ENCODE data around the gene MPZL3.

The MPZL3 gene

DNA sequence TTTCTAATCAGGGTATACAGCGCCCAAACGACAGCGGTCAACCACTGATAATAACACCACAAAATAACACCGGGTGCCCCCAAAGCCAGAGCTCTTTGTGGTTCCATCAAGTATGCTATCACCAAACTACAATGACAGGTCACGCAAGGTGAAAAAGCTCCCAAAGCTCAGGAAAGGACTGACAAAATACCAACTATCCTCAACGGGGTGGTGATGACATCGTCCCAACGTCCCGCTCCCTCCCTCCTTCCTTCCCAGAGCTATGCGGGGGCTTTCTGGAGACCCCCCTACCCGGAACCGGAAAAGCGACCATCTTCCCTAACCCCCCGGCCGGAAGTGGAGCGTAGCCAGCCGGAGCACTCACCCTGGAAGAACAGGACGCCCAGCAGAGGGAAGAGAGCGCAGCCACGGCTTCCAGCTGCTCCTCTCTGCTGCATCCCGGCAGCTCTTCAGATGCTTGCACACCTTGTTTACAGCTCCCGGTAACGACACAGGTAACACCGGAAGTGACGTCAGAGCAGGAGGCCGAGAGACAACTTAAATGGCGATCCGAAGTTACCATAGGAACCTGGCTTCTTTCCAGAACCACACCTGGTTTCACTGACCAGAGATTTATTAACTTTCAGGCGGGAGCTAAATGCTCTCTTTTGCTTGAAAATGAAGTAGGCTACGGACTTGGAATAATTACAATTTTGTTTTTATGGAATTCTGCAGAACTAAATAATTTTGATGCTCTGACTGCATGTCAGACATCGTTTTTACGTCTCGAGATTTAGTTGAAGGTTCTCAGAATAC lies at the start of gene MPZL3:
Gene MPZL3 (minus strand): TSS at position 508 of the 795 bp plus-strand sequence. CDS start 71 bp downstream, at position 437.
- H3K4me3 Mint-ChIP-seq = peak within 1 kb of the TSS; percentile 99
- H3K27ac Mint-ChIP-seq (ENCODE audit: low read depth) = peak within 1 kb of the TSS; percentile 100
- ATAC-seq (replicated peaks; ENCODE audit: extremely low read depth, poor library complexity, severe bottlenecking) (peak; percentile 87), DNase-seq (ENCODE audit: low spot score in 2 of 2) (peak; percentile 73 to 85)
- peaks cover 17% of the 10 kb centered on the region for H3K36me3 Mint-ChIP-seq (ENCODE audit: insufficient read depth)
- H3K9me3 Mint-ChIP-seq = no peaks in the 10 kb centered on the region
- no peaks in the 10 kb centered on the region for H3K27me3 Mint-ChIP-seq
- H3K4me1 Mint-ChIP-seq = peaks cover 34% of the 10 kb centered on the region

- ATAC-seq (replicated peaks; ENCODE audit: extremely low read depth, poor library complexity, severe bottlenecking) (no peak), DNase-seq (ENCODE audit: low spot score in 2 of 2) (no peak)
- H3K27ac Mint-ChIP-seq (ENCODE audit: low read depth) = peak overlapping the region; percentile 98
- H3K36me3 Mint-ChIP-seq (ENCODE audit: insufficient read depth) = peaks cover 14% of the 10 kb centered on the region
- no peaks in the 10 kb centered on the region for H3K9me3 Mint-ChIP-seq
- peaks cover 41% of the 10 kb centered on the region for H3K4me1 Mint-ChIP-seq
- H3K4me3 Mint-ChIP-seq = no peak overlapping the region
- H3K27me3 Mint-ChIP-seq = no peaks in the 10 kb centered on the region
Measured at GRCh38 chr11:118301600-118302195, 49.5 kb upstream of the MPZL3 start.

- Mint-ChIP-seq H3K4me3 (no peak overlapping the region), H3K9me3 (no peaks in the 10 kb centered on the region), H3K27ac (ENCODE audit: low read depth) (peak overlapping the region; percentile 22), H3K4me1 (peaks cover 20% of the 10 kb centered on the region), H3K36me3 (ENCODE audit: insufficient read depth) (peaks cover 2% of the 10 kb centered on the region), H3K27me3 (no peaks in the 10 kb centered on the region)
- peak; percentile 65 for ATAC-seq (replicated peaks; ENCODE audit: extremely low read depth, poor library complexity, severe bottlenecking)
- DNase-seq (ENCODE audit: low spot score in 2 of 2) = no peak
Measured at GRCh38 chr11:118295815-118296454, 43.8 kb upstream of the MPZL3 start.

GRCh38 chr11:118295199-118295598 lies 43.0 kb upstream of the MPZL3 start:
- ATAC-seq (replicated peaks; ENCODE audit: extremely low read depth, poor library complexity, severe bottlenecking) (peak; percentile 46), DNase-seq (ENCODE audit: low spot score in 2 of 2) (no peak)
- Mint-ChIP-seq H3K27me3 (no peaks in the 10 kb centered on the region), H3K4me1 (peaks cover 19% of the 10 kb centered on the region), H3K9me3 (no peaks in the 10 kb centered on the region), H3K4me3 (no peak overlapping the region), H3K36me3 (ENCODE audit: insufficient read depth) (peaks cover 2% of the 10 kb centered on the region), H3K27ac (ENCODE audit: low read depth) (no peak overlapping the region)

- H3K4me1 Mint-ChIP-seq = peaks cover 17% of the 10 kb centered on the region
- H3K27me3 Mint-ChIP-seq = no peaks in the 10 kb centered on the region
- ATAC-seq (replicated peaks; ENCODE audit: extremely low read depth, poor library complexity, severe bottlenecking) (no peak), DNase-seq (ENCODE audit: low spot score in 2 of 2) (no peak)
- H3K4me3 Mint-ChIP-seq = no peak overlapping the region
- H3K36me3 Mint-ChIP-seq (ENCODE audit: insufficient read depth) = peaks cover 2% of the 10 kb centered on the region
- no peaks in the 10 kb centered on the region for H3K9me3 Mint-ChIP-seq
- no peak overlapping the region for H3K27ac Mint-ChIP-seq (ENCODE audit: low read depth)
Measured at GRCh38 chr11:118294053-118294452, 41.9 kb upstream of the MPZL3 start.

DNA sequence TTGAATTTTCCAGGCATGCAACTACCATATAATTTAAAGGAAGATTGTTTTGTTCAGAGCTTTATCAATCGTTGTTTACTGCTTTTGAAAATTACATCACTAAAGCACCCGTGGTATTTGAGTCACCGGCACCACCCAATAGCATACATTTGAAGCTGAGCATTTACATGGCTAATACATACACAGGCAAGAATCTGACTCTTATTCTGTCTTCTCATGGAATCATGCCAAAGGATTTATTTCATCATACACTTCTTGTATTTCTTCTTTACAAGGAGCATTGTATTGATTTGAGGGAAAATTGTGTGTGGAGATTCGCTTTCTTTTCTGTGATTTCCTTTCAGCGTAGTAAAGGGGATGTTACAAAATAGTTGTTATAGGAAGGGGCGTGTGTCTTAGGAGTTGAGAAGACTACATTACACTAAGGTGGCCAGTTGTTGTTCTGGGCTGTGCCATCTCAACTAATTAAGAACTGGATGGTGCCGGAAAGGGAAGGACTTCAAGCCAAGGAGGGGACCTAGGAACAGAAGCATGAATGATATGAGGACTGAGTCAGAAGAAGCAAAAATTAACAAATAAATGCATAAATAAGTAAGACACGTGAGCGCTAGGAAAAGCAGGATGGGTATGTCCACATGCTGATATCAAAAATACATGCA lies 39.4 kb upstream of the MPZL3 start:
- Mint-ChIP-seq H3K9me3 (no peaks in the 10 kb centered on the region), H3K4me1 (peaks cover 17% of the 10 kb centered on the region), H3K4me3 (no peak overlapping the region), H3K36me3 (ENCODE audit: insufficient read depth) (peaks cover 2% of the 10 kb centered on the region), H3K27ac (ENCODE audit: low read depth) (no peak overlapping the region), H3K27me3 (no peaks in the 10 kb centered on the region)
- ATAC-seq (replicated peaks; ENCODE audit: extremely low read depth, poor library complexity, severe bottlenecking) (no peak), DNase-seq (ENCODE audit: low spot score in 2 of 2) (no peak)

DNA sequence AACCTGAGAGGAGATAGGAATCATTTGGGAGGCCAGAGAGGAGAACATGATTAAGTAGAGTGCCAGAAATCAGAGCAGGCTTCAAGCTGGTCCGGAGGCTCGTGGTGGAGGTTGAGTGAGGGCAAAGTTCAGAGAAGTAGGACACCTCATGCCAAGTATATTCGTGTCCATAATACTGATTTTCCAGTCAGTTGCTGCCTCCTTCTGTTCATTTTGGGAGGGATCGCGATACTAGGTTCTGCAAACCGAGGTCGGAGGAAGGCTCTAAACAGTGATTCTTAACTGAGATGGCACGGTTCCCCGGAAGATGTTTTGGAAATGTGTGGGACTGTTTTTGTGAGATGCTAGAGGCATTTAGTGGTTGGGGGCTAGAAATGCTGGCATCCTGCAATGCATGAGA lies 38.8 kb upstream of the MPZL3 start:
- H3K27me3 Mint-ChIP-seq = no peaks in the 10 kb centered on the region
- H3K4me1 Mint-ChIP-seq = peaks cover 12% of the 10 kb centered on the region
- no peak overlapping the region for H3K4me3 Mint-ChIP-seq
- no peaks in the 10 kb centered on the region for H3K9me3 Mint-ChIP-seq
- ATAC-seq (replicated peaks; ENCODE audit: extremely low read depth, poor library complexity, severe bottlenecking) (no peak), DNase-seq (ENCODE audit: low spot score in 2 of 2) (peak in 1 of 2 donors; percentile 15)
- peaks cover 2% of the 10 kb centered on the region for H3K36me3 Mint-ChIP-seq (ENCODE audit: insufficient read depth)
- H3K27ac Mint-ChIP-seq (ENCODE audit: low read depth) = no peak overlapping the region

- no peak overlapping the region for H3K27ac Mint-ChIP-seq (ENCODE audit: low read depth)
- peaks cover 6% of the 10 kb centered on the region for H3K4me1 Mint-ChIP-seq
- ATAC-seq (replicated peaks; ENCODE audit: extremely low read depth, poor library complexity, severe bottlenecking) = no peak
- DNase-seq (ENCODE audit: low spot score in 2 of 2) = no peak
- H3K36me3 Mint-ChIP-seq (ENCODE audit: insufficient read depth) = no peaks in the 10 kb centered on the region
- no peaks in the 10 kb centered on the region for H3K9me3 Mint-ChIP-seq
- H3K27me3 Mint-ChIP-seq = no peaks in the 10 kb centered on the region
- no peak overlapping the region for H3K4me3 Mint-ChIP-seq
Measured at GRCh38 chr11:118289401-118289800, 37.2 kb upstream of the MPZL3 start.

GRCh38 chr11:118287006-118287405 lies 34.8 kb upstream of the MPZL3 start:
- Mint-ChIP-seq H3K27me3 (no peaks in the 10 kb centered on the region), H3K4me1 (peaks cover 6% of the 10 kb centered on the region), H3K36me3 (ENCODE audit: insufficient read depth) (no peaks in the 10 kb centered on the region), H3K27ac (ENCODE audit: low read depth) (no peak overlapping the region), H3K9me3 (no peaks in the 10 kb centered on the region), H3K4me3 (no peak overlapping the region)
- DNase-seq (ENCODE audit: low spot score in 2 of 2) (no peak), ATAC-seq (replicated peaks; ENCODE audit: extremely low read depth, poor library complexity, severe bottlenecking) (no peak)

DNA sequence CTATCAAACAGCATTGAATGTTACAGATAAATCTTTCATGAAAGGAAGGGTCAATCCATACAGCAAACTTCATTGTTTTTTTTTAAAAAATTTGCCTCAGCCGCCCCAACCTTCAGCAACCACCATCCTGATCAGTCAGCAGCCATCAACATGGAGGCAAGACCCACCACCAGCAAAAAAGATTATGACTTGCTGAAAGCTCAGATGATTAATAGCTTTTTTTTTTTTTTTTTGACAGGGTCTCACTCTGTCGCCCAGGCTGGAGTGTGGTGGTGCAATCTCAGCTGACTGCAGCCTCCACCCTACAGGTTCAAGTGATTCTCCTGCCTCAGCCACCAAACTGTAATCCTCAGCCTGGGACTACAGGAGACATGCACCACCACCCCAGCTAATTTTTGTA lies 34.4 kb upstream of the MPZL3 start:
- no peaks in the 10 kb centered on the region for H3K36me3 Mint-ChIP-seq (ENCODE audit: insufficient read depth)
- H3K4me3 Mint-ChIP-seq = no peak overlapping the region
- no peaks in the 10 kb centered on the region for H3K27me3 Mint-ChIP-seq
- ATAC-seq (replicated peaks; ENCODE audit: extremely low read depth, poor library complexity, severe bottlenecking) (no peak), DNase-seq (ENCODE audit: low spot score in 2 of 2) (no peak)
- H3K9me3 Mint-ChIP-seq = no peaks in the 10 kb centered on the region
- peaks cover 8% of the 10 kb centered on the region for H3K4me1 Mint-ChIP-seq
- H3K27ac Mint-ChIP-seq (ENCODE audit: low read depth) = no peak overlapping the region

DNA sequence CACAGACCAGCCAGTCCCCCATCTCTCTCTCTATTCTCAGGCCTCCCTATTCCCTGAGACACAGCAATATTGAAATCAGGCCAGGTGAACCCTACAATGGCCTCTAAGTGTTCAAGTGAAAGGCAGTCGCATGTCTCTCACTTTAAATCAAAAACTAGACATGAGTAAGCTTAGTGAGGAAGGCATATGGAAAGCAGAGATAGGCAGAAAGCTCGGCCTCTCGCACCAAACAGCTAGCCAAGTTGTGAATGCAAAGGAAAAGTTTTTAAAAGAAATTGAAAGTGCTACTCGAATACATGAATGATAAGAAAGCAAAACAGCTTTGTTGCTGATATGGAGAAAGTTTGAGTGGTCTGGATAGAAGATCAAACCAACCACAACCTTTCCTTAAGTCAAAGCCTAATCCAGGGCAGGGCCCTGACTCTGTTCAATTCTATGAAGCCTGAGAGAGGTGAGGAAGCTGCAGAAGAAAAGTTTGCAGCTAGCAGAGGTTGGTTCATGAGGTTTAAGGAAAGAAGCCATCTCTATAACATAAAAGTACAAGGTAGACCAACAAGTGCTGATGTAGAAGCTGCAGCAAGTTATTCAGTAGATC lies 31.7 kb upstream of the MPZL3 start:
- H3K27ac Mint-ChIP-seq (ENCODE audit: low read depth) = no peak overlapping the region
- H3K4me3 Mint-ChIP-seq = no peak overlapping the region
- H3K9me3 Mint-ChIP-seq = no peaks in the 10 kb centered on the region
- H3K36me3 Mint-ChIP-seq (ENCODE audit: insufficient read depth) = no peaks in the 10 kb centered on the region
- no peaks in the 10 kb centered on the region for H3K27me3 Mint-ChIP-seq
- DNase-seq (ENCODE audit: low spot score in 2 of 2) = no peak
- ATAC-seq (replicated peaks; ENCODE audit: extremely low read depth, poor library complexity, severe bottlenecking) = no peak
- peaks cover 5% of the 10 kb centered on the region for H3K4me1 Mint-ChIP-seq

DNA sequence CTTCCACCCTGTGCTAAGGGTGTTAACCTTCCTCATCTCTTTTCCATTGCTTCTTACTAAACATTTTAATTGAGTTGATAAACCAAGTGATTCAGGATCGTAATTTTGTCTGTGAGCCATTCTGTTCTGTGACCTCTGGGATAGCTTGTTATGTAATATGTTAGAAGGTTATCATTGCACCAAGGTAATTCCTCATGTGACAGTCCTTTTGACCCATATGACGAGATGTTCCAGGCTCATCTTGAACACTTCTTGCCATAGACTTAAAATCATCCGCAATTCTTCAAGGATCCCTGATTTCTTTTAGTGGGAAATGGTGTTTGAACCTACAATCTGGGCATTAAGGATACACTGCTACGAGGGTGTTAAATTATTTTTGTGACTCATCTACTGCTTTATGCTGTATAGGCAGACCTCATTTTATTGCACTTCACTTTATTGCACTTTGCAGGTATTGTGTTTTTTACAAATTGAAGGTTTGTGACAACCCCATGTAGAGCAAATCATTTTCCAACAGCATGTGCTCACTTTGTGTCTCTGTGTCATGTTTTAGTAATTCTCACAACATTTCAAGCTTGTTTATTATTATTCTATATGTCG lies 31.0 kb upstream of the MPZL3 start:
- H3K4me1 Mint-ChIP-seq = peaks cover 5% of the 10 kb centered on the region
- no peaks in the 10 kb centered on the region for H3K36me3 Mint-ChIP-seq (ENCODE audit: insufficient read depth)
- H3K9me3 Mint-ChIP-seq = no peaks in the 10 kb centered on the region
- H3K27ac Mint-ChIP-seq (ENCODE audit: low read depth) = no peak overlapping the region
- ATAC-seq (replicated peaks; ENCODE audit: extremely low read depth, poor library complexity, severe bottlenecking) (no peak), DNase-seq (ENCODE audit: low spot score in 2 of 2) (no peak)
- H3K27me3 Mint-ChIP-seq = no peaks in the 10 kb centered on the region
- no peak overlapping the region for H3K4me3 Mint-ChIP-seq

All from central memory CD8-positive, alpha-beta T cell (primary cell).